ENCODE data around the gene CHML. TPM values are rescaled to one million over a fixed set of nuclear protein-coding genes. Genes with fewer than 3 reads are reported as not detected.

Gene CHML
- total RNA-seq, 1 donor = 10.1 TPM

DNA sequence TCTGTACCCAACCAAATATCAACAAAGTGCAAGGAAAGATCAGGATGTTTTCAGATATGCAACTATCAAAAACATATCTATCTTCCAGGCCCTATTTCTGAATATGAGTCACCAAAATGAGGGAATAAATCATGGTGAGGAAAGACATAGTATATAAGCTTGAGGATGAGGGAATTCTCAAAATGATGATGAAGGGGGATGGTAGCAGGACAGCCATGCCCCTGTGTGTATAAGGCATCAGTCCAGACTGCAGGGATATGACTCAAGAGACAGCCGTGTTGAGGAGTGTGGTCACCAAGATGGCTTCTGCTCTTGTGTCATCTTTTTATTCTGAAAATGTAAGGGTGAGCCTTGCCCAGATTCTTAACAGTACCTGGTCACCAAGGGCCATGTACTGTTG, 7.5 kb upstream of the CHML start:
- no peak overlapping the region for H3K4me3 ChIP-seq (ENCODE audit: low read depth, low read length)
- DNase-seq (ENCODE audit: low read depth) = no peak
- no peak for TF ChIP-seq CTCF (IDR thresholded peaks at IDR 0.05; ENCODE audit: insufficient read depth, low read length)

GRCh38 chr1:241646201-241646600, 6.0 kb upstream of the CHML start:
- no peak for DNase-seq (ENCODE audit: low read depth)
- H3K4me3 ChIP-seq (ENCODE audit: low read depth, low read length) = no peak overlapping the region
- TF ChIP-seq CTCF (IDR thresholded peaks at IDR 0.05; ENCODE audit: insufficient read depth, low read length) = no peak

DNA sequence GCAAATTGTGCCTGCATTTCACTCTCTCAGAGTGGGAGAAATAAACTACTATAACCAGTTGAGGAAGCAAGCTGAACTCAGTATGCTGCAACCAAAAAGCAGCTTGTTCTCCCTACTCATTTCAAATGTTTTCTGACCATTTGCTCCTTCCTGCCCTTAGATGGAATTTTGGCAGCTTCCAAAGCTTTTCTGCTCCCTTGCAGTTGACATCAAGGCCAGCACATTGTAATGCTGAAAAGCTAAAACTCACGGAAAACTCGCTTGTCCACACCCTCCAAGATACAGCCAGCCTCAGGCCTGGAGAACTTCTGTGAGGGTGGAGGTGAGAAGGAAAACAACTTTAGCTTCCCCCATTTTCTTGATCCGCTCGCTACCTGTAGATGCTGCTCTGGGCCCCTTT, 5.0 kb upstream of the CHML start:
- TF ChIP-seq CTCF (IDR thresholded peaks at IDR 0.05; ENCODE audit: insufficient read depth, low read length) = no peak
- DNase-seq (ENCODE audit: low read depth) = peak; percentile 56
- H3K4me3 ChIP-seq (ENCODE audit: low read depth, low read length) = no peak overlapping the region

- no peak for TF ChIP-seq CTCF (IDR thresholded peaks at IDR 0.05; ENCODE audit: insufficient read depth, low read length)
- no peak overlapping the region for H3K4me3 ChIP-seq (ENCODE audit: low read depth, low read length)
- DNase-seq (ENCODE audit: low read depth) = no peak
Measured at GRCh38 chr1:241644259-241644658, 4.1 kb upstream of the CHML start.

- no peak for TF ChIP-seq CTCF (IDR thresholded peaks at IDR 0.05; ENCODE audit: insufficient read depth, low read length)
- no peak overlapping the region for H3K4me3 ChIP-seq (ENCODE audit: low read depth, low read length)
- DNase-seq (ENCODE audit: low read depth) = no peak
Measured at GRCh38 chr1:241642593-241642944, 2.4 kb upstream of the CHML start.

DNA sequence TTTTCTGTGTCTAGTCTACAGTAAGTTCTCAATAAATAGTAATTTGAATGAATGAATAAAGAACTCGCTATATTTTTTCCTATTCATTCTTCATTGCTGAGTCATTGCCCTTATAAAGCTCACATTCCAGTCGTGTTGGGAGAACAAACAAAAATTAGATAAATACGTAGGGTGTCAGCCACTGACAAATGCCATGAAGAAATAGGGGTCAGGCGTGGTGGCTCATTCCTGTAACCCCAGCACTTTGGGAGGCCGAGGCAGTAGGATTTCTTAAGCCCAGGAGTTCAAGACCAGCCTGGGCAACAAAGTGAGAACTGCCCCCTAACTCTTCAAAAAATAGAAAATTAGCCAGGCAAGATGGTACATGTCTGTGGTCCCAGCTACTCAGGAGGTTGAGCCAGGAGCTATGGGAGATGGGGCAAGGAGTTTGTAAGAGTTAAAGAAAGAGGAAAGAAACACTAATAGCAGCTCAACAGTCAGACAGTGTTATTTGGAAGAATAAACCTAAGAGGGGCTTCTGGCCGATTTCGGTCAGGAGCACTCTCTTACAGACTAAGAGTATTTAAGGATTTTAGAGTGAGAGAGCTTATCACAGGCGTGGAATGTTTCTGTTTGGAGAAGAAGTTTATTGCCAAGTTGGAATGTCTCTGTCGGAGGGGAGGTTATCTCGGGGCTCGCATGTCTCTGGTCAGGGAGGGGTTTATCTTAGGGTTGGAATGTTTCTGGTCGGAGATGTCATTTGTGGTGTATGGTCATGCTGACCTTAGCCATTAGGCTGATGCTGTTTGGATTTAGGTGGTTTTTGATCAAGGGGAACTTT, 1.8 kb upstream of the CHML start:
- DNase-seq (ENCODE audit: low read depth) = peak; percentile 58
- TF ChIP-seq CTCF (IDR thresholded peaks at IDR 0.05; ENCODE audit: insufficient read depth, low read length) = no peak
- no peak overlapping the region for H3K4me3 ChIP-seq (ENCODE audit: low read depth, low read length)
